SK-N-SH treated with all-trans-retinoic acid at 6 μM for 48 hours (cell line): ENCODE results near the gene UHMK1.

Source experiments
- ARNTL ChIP-seq: fragments of 450-650 bp; formaldehyde crosslinking; IDR thresholded peaks from 2 replicates; pipeline ENCODE4 v1.5.0; 2020; ENCODE audit warnings: low read depth, mild to moderate bottlenecking, moderate library complexity, borderline replicate concordance
- CSDC2 ChIP-seq: fragments of 250-450 bp; sonication (Bioruptor Pico); IDR thresholded peaks from 2 replicates; pipeline ENCODE4 v1.5.0; 2020; ENCODE audit warnings: mild to moderate bottlenecking, moderate library complexity
- ESRRG ChIP-seq: fragments of 250-450 bp; sonication (Bioruptor Pico); IDR thresholded peaks from 2 replicates; pipeline ENCODE4 v1.6.1; 2021; ENCODE audit warnings: mild to moderate bottlenecking
- GLIS3 ChIP-seq: fragments of 250-450 bp; sonication (Bioruptor Pico); IDR thresholded peaks from 2 replicates; pipeline ENCODE4 v1.5.0; 2020; ENCODE audit warnings: mild to moderate bottlenecking, moderate library complexity
- SNAI2 ChIP-seq: fragments of 250-450 bp; sonication (Bioruptor Pico); IDR thresholded peaks from 2 replicates; pipeline ENCODE4 v1.5.0; 2020; ENCODE audit warnings: mild to moderate bottlenecking, moderate library complexity
- TCF4 ChIP-seq: fragments of 250-450 bp; sonication (Bioruptor Pico); IDR thresholded peaks from 2 replicates; pipeline ENCODE4 v1.8.0; 2021; ENCODE audit warnings: mild to moderate bottlenecking, moderate library complexity, borderline replicate concordance
- ZFP3 ChIP-seq: fragments of 250-450 bp; sonication (Bioruptor Pico); IDR thresholded peaks from 2 replicates; pipeline ENCODE4 v1.5.0; 2020; ENCODE audit warnings: mild to moderate bottlenecking, moderate library complexity
- ZFP30 ChIP-seq: fragments of 450-650 bp; formaldehyde crosslinking; IDR thresholded peaks from 2 replicates; pipeline ENCODE4 v1.5.0; 2022; ENCODE audit warnings: mild to moderate bottlenecking, moderate library complexity
- TF ChIP-seq, protein P1 (sequence below): fragments of 250-450 bp; sonication (Bioruptor Pico); IDR thresholded peaks from 2 replicates; pipeline ENCODE4 v1.5.1; 2020; ENCODE audit warnings: low read depth, mild to moderate bottlenecking, moderate library complexity
- TF ChIP-seq, protein P2 (sequence below): fragments of 250-450 bp; sonication (Bioruptor Pico); IDR thresholded peaks from 2 replicates; pipeline ENCODE4 v1.8.0; 2020; ENCODE audit warnings: mild to moderate bottlenecking, moderate library complexity, borderline replicate concordance

DNA sequence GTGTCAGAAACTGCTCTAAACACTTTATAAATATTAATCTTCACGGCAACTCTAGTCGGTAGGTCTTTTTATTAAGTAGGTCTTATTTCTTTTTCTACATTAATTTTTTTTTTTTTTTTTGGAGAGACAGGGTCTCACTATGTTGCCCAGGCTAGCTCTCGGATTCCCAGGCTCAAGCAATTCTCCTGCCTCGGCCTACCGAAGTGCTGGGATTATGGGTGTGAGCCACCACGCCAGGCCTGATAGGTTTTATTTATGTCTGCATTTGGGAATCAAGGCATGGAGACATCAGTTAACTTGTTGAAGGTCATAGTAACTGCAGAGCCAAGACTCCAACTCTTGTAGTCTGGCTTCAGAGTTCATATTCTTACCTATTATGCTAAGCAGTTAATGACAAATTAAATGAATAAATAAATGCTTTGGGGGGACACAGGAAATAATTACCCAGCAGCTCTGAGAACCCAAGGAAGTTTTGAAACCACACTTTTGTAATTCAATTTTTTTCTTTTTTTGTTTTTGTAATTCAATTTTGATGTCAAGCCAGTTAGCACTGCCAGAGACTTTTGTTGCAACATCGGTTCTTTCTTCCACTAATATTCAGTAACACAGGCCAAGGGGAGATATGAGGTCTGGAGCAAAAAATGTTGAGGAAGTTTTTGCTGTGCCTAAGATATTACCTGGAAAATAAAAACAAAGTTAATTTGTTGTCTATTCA, 54.5 kb downstream of the UHMK1 start:
- TF ChIP-seq ARNTL (no peak), SNAI2 (CRISPR knock-in tag) (no peak), ZFP3 (no peak), ESRRG (CRISPR knock-in tag) (no peak), CSDC2 (CRISPR knock-in tag) (no peak), TCF4 (CRISPR knock-in tag) (no peak), ZFP30 (CRISPR knock-in tag) (no peak), GLIS3 (CRISPR knock-in tag) (no peak)
- TF ChIP-seq, protein P1, sequence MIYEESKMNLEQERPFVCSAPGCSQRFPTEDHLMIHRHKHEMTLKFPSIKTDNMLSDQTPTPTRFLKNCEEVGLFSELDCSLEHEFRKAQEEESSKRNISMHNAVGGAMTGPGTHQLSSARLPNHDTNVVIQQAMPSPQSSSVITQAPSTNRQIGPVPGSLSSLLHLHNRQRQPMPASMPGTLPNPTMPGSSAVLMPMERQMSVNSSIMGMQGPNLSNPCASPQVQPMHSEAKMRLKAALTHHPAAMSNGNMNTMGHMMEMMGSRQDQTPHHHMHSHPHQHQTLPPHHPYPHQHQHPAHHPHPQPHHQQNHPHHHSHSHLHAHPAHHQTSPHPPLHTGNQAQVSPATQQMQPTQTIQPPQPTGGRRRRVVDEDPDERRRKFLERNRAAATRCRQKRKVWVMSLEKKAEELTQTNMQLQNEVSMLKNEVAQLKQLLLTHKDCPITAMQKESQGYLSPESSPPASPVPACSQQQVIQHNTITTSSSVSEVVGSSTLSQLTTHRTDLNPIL (CRISPR knock-in tag): no peak
- TF ChIP-seq, protein P2, sequence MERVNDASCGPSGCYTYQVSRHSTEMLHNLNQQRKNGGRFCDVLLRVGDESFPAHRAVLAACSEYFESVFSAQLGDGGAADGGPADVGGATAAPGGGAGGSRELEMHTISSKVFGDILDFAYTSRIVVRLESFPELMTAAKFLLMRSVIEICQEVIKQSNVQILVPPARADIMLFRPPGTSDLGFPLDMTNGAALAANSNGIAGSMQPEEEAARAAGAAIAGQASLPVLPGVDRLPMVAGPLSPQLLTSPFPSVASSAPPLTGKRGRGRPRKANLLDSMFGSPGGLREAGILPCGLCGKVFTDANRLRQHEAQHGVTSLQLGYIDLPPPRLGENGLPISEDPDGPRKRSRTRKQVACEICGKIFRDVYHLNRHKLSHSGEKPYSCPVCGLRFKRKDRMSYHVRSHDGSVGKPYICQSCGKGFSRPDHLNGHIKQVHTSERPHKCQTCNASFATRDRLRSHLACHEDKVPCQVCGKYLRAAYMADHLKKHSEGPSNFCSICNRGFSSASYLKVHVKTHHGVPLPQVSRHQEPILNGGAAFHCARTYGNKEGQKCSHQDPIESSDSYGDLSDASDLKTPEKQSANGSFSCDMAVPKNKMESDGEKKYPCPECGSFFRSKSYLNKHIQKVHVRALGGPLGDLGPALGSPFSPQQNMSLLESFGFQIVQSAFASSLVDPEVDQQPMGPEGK (CRISPR knock-in tag): peak; percentile 52; the same call in 1 of the 2 replicates
